GM10266 (cell line): Measurements from ENCODE around the gene ADD3.

ENCODE experiments used
- DNase-seq: peaks from one replicate; pipeline ENCODE4 v3.0.0; 2012; ENCODE audit errors: extremely low spot score
- CTCF ChIP-seq: IDR thresholded peaks from 2 replicates; pipeline ENCODE4 v1.5.1; 2012; ENCODE audit warnings: mild to moderate bottlenecking, low read depth; ENCODE audit not compliant: control insufficient read depth, insufficient read depth; ENCODE audit errors: missing control alignments

Gene ADD3

GRCh38 chr10:110005719-110006118 is 2.1 kb upstream of the ADD3 start:
- DNase-seq, result no peak
- no peak for TF ChIP-seq CTCF

DNA sequence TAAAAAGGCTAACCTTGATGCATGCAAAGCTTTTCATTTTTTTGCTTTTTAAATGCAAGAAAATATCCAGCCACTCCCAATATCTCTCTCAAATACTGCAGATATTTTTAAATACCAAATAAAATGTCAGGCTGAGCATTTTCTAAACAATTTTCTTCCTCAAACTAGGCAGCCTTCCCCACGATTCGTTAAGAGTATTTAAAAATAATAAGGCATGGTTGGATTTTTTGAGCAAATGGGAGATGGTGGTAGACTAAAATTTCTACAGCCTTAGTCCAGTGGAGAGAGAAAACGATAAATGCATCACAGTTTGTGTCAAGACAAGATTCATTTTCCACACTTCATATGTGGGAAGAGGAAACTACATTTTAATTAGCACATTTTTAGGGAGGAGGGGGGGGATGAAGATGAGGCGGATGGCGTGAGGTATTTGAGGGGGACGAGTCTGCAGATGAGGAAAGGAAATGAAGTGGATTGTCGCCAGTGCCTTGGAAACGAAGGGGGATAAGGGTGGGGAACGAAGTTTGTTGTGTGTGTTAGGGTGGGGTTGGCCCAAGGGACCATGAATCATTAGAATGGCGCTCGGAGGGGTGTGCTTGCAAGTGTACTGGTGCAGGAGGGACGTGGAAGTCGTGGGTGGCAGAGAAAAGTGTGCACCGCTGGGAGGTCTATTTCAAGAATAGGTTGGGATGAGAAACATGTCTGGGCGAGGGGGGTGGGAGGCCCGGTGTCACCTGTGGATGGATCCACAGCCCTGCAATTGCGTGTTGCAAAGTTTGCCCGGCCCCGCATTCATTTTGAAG is 1.2 kb upstream of the ADD3 start:
- no peak for DNase-seq
- no peak for TF ChIP-seq CTCF

DNA sequence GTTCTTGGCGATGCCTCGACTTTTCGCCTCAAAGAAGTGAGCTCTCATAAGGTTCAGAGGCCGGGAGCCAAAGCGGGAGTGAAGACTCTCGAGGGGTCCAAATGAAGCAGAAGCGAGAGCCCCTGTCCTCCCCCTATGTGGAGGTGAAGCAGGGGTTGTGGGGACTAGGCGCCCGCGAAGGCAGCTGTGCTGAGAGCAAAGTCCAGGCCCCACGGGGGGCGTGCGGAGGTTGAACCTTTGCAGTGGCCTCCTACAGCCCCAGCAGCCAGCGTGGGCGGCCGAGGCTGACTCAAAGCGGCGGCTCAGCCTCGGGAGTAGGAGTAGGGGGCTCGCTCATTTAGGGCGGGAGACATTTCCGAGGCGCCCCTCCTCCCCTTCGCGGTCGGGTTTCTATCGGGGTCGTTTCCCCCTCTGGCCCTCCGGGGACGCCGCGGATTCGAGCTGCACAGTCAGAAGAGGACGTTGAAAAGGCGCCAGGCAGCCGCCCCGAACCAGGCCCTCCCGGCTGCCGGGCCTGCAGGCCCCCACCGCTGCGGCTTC is 553 bp upstream of the ADD3 start:
- peak; percentile 51 for DNase-seq

GRCh38 chr10:110008518-110009339 is 945 bp downstream of the ADD3 start:
- TF ChIP-seq CTCF, result no peak
- DNase-seq, result peak; percentile 26

More for the DNA sequence above, 553 bp upstream of the ADD3 start:
- TF ChIP-seq CTCF, result no peak

GRCh38 chr10:110009736-110010475 is 2.1 kb downstream of the ADD3 start:
- TF ChIP-seq CTCF, result no peak
- DNase-seq, result peak; percentile 16

GRCh38 chr10:110010486-110011378 is 2.9 kb downstream of the ADD3 start:
- no peak for TF ChIP-seq CTCF
- DNase-seq, result no peak
